ENCODE data around the gene AOPEP. TPM values are rescaled to one million over a fixed set of nuclear protein-coding genes. Genes with fewer than 3 reads are reported as not detected.

The AOPEP gene
- total and polyA plus RNA-seq, 2 of the 13 experiments (the other 11 are each of a cell fraction or from before 2014, with no cell fraction given): 22.2 to 41.6 TPM

- TF ChIP-seq PAXIP1 (CRISPR knock-in tag; conservative IDR thresholded peaks at IDR 0.05): peak; percentile 61
- no peak for TF ChIP-seq ATF6 (CRISPR knock-in tag; conservative IDR thresholded peaks at IDR 0.05)
- TF ChIP-seq CBX1 (IDR thresholded peaks at IDR 0.05; ENCODE audit: low read depth): no peak
- TF ChIP-seq MTA3 (CRISPR knock-in tag; IDR thresholded peaks at IDR 0.05): no peak
- TF ChIP-seq NCOR1 (IDR thresholded peaks at IDR 0.05; ENCODE audit: borderline replicate concordance, low read length): 0 out of 2 replicates have a peak, but pooled peaks have one; percentile 23
- TF ChIP-seq SMAD1 (CRISPR knock-in tag; IDR thresholded peaks at IDR 0.05; ENCODE audit: borderline replicate concordance, low read depth): peak; percentile 36; the same call in 1 of the 2 replicates
- no peak for TF ChIP-seq ZBTB2 (CRISPR knock-in tag; IDR thresholded peaks at IDR 0.05; ENCODE audit: low read depth)
- TF ChIP-seq ZNF616 (CRISPR knock-in tag; IDR thresholded peaks at IDR 0.05; ENCODE audit: low read depth): no peak
- TF ChIP-seq ZNF792 (CRISPR knock-in tag; IDR thresholded peaks at IDR 0.05): no peak
- TF ChIP-seq GABPB1 (CRISPR knock-in tag; IDR thresholded peaks at IDR 0.05): no peak
- TF ChIP-seq CEBPG (CRISPR knock-in tag; IDR thresholded peaks at IDR 0.05): peak; percentile 76
- no peak for TF ChIP-seq ZNF782 (CRISPR knock-in tag; IDR thresholded peaks at IDR 0.05; ENCODE audit: borderline replicate concordance)
- TF ChIP-seq CSRNP1 (CRISPR knock-in tag; IDR thresholded peaks at IDR 0.05): no peak
- TF ChIP-seq ZNF772 (CRISPR knock-in tag; IDR thresholded peaks at IDR 0.05): 0 out of 2 replicates have a peak, but pooled peaks have one; percentile 30
- TF ChIP-seq CREB3 (CRISPR knock-in tag; IDR thresholded peaks at IDR 0.05): no peak
- TF ChIP-seq CBX5 (CRISPR knock-in tag; IDR thresholded peaks at IDR 0.05; ENCODE audit: borderline replicate concordance): peak; percentile 43; the same call in 1 of the 2 replicates
- TF ChIP-seq PRPF4 (IDR thresholded peaks at IDR 0.05; ENCODE audit: low read depth, low read length, poor library complexity, severe bottlenecking): no peak
- TF ChIP-seq AKAP8 (CRISPR knock-in tag; IDR thresholded peaks at IDR 0.05): no peak
- peak; percentile 60; the same call in 1 of the 2 replicates for TF ChIP-seq MYPOP (CRISPR knock-in tag; IDR thresholded peaks at IDR 0.05)
- TF ChIP-seq SPEN (CRISPR knock-in tag; IDR thresholded peaks at IDR 0.05; ENCODE audit: low read depth): no peak
Measured at GRCh38 chr9:95070549-95071021, 344.1 kb downstream of the AOPEP start (continued).
